ENCODE data around the gene TRIM72.

GRCh38 chr16:31193874-31194273, 20.0 kb upstream of the TRIM72 start:
- TF ChIP-seq CTCF (IDR thresholded peaks at IDR 0.05) (no peak), POLR2A (IDR thresholded peaks at IDR 0.05; ENCODE audit: low read depth) (no peak), EP300 (IDR thresholded peaks at IDR 0.05) (no peak)
